ENCODE measurements around the gene TLE4. TPM values are rescaled to one million over a fixed set of nuclear protein-coding genes. Genes with fewer than 3 reads are reported as not detected.

The TLE4 gene
- total and polyA plus RNA-seq, 2 donors from 2014 or later: 5.5 to 35.7 TPM

DNA sequence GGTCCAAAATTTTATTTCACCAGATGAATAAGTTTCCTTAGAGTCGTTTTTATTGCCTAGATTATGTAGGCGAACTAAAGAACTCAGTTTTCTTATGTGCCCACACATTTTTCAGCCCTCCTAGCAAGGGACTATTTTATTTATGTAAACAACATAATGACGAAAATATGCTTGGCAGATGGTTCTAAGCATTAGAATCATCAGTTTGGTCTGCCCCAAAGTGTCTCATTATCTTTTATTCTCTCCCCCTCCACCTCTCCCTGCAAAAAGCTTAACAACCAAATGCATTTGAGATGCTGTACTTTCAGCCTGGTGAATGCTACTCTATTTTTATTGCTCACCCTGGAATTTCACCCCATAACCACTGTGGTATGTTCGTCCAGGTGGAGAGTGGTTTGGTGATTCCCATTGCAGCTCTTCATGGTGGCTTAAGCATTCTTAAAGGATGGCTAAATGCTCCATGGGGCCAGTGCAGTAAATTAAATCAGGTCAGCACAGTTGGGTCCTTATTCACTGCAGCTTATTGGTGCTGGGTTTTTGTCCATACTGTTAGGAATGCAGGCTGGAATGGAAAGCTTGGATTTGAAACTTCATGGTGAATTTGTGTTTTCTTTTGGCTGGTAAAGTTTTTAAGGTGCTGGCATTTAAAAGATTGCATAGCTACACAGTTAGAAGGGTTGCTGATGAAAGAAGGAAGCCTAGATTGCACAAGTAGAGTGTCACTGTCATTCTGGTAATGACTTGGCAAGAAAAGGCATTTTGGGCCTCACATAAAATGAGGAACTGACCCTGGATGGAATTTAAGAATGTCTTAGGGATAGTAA, 39.2 kb downstream of the TLE4 start:
- Histone ChIP-seq H3K4me3 (ENCODE audit: low read length in 3 of 3) (no peak overlapping the region), H3K4me1 (ENCODE audit: control insufficient read depth in 2 of 3, insufficient read depth in 2 of 3, low read depth in 1 of 3, low read length in 3 of 3) (peaks cover 0 to 3% (median 2%) of the 10 kb centered on the region in 3 donors), H3K9me3 (ENCODE audit: control insufficient read depth in 2 of 3, insufficient read depth in 1 of 3, low read length in 3 of 3) (no peaks in the 10 kb centered on the region), H3K36me3 (ENCODE audit: control insufficient read depth in 2 of 3, insufficient read depth in 3 of 3, low read length in 3 of 3) (no peaks in the 10 kb centered on the region), H3K27me3 (ENCODE audit: control insufficient read depth, insufficient read depth, low read length) (no peaks in the 10 kb centered on the region), H3K27ac (ENCODE audit: low read depth in 2 of 2, low read length in 2 of 2) (no peak overlapping the region), H3K9ac (ENCODE audit: low read length in 3 of 3) (no peak overlapping the region)
- intact Hi-C loops (cut with DNase I): no loop called here
- TF ChIP-seq, protein P1, sequence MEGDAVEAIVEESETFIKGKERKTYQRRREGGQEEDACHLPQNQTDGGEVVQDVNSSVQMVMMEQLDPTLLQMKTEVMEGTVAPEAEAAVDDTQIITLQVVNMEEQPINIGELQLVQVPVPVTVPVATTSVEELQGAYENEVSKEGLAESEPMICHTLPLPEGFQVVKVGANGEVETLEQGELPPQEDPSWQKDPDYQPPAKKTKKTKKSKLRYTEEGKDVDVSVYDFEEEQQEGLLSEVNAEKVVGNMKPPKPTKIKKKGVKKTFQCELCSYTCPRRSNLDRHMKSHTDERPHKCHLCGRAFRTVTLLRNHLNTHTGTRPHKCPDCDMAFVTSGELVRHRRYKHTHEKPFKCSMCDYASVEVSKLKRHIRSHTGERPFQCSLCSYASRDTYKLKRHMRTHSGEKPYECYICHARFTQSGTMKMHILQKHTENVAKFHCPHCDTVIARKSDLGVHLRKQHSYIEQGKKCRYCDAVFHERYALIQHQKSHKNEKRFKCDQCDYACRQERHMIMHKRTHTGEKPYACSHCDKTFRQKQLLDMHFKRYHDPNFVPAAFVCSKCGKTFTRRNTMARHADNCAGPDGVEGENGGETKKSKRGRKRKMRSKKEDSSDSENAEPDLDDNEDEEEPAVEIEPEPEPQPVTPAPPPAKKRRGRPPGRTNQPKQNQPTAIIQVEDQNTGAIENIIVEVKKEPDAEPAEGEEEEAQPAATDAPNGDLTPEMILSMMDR (IDR thresholded peaks at IDR 0.05; ENCODE audit: borderline replicate concordance, extremely low read depth, insufficient read depth): no peak
- no peak for FAIRE-seq
- peak in 1 of 5 donors; percentile 21 for DNase-seq

DNA sequence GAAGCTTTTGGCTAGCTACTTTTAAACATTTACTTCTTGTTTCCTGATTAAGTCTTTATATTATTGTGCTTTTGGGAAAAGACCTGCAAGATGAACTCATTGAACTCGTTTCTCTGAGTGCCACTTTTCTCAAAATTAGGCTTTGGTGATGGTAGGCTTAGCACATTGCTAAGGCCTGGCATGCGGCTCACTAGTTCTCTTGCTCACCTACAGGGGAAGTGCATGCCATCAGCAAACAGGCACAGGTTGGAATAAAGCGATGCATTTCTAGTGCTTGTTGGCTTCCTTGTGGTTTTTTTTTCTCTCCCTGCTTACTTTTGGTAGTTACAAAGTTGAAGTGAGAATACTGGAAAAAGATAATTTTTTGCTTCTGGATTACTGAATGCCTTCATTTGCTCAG, 41.4 kb downstream of the TLE4 start:
- Histone ChIP-seq H3K27me3 (ENCODE audit: control insufficient read depth, insufficient read depth, low read length) (no peaks in the 10 kb centered on the region), H3K4me3 (ENCODE audit: low read length in 3 of 3) (no peak overlapping the region), H3K36me3 (ENCODE audit: control insufficient read depth in 2 of 3, insufficient read depth in 3 of 3, low read length in 3 of 3) (no peaks in the 10 kb centered on the region), H3K27ac (ENCODE audit: low read depth in 2 of 2, low read length in 2 of 2) (no peak overlapping the region), H3K4me1 (ENCODE audit: control insufficient read depth in 2 of 3, insufficient read depth in 2 of 3, low read depth in 1 of 3, low read length in 3 of 3) (peaks cover 0 to 3% (median 2%) of the 10 kb centered on the region in 3 donors), H3K9me3 (ENCODE audit: control insufficient read depth in 2 of 3, insufficient read depth in 1 of 3, low read length in 3 of 3) (no peaks in the 10 kb centered on the region), H3K9ac (ENCODE audit: low read length in 3 of 3) (no peak overlapping the region)
- TF ChIP-seq, protein P1 (IDR thresholded peaks at IDR 0.05; ENCODE audit: borderline replicate concordance, extremely low read depth, insufficient read depth): no peak
- no peak for FAIRE-seq
- no peak for DNase-seq
- intact Hi-C loops (cut with DNase I): no loop called here

DNA sequence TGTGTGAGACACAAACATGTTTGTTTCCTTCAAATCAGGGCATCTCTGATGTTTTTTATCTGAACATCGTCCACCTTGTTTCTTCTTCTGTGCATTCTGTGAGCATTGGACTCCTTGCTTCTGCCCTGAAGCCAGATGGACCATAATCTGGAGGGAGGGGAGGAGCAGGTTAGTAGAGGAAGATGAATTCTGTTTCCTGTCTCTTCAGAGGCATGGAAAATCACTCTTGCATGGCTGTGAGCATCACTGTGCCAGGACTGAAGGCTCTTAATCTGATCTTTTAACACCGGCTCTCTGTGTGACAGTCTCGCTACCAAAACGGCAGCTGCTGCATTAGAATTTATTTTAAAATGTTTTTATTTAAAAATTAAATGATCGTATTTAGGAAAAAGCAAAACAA, 43.3 kb downstream of the TLE4 start:
- Histone ChIP-seq H3K4me1 (ENCODE audit: control insufficient read depth in 2 of 3, insufficient read depth in 2 of 3, low read depth in 1 of 3, low read length in 3 of 3) (peaks cover 0 to 3% (median 2%) of the 10 kb centered on the region in 3 donors), H3K27me3 (ENCODE audit: control insufficient read depth, insufficient read depth, low read length) (no peaks in the 10 kb centered on the region), H3K9me3 (ENCODE audit: control insufficient read depth in 2 of 3, insufficient read depth in 1 of 3, low read length in 3 of 3) (no peaks in the 10 kb centered on the region), H3K4me3 (ENCODE audit: low read length in 3 of 3) (no peak overlapping the region), H3K27ac (ENCODE audit: low read depth in 2 of 2, low read length in 2 of 2) (no peak overlapping the region), H3K9ac (ENCODE audit: low read length in 3 of 3) (no peak overlapping the region), H3K36me3 (ENCODE audit: control insufficient read depth in 2 of 3, insufficient read depth in 3 of 3, low read length in 3 of 3) (no peaks in the 10 kb centered on the region)
- intact Hi-C loops (cut with DNase I): no loop called here
- DNase-seq (no peak), FAIRE-seq (no peak)
- TF ChIP-seq, protein P1 (IDR thresholded peaks at IDR 0.05; ENCODE audit: borderline replicate concordance, extremely low read depth, insufficient read depth): no peak
